Measurements from ENCODE around the gene PPIF.
A peak's percentile ranks its signal among the peaks of the same experiment; 100 is the strongest.

PPIF gene

GRCh38 chr10:79347226-79347893, at the start of gene PPIF:
PPIF (plus strand) TSS chr10:79347469; CDS start chr10:79347549, 80 bp downstream.
- peak; percentile 95 for DNase-seq

- DNase-seq: no peak
These were observed 48.6 kb upstream of the PPIF start for GRCh38 chr10:79298403-79299244.

- no peak for DNase-seq
These were observed 47.6 kb upstream of the PPIF start for GRCh38 chr10:79299397-79300241.

GRCh38 chr10:79300711-79301110, 46.6 kb upstream of the PPIF start:
- no peak for DNase-seq

GRCh38 chr10:79301754-79302530, 45.3 kb upstream of the PPIF start:
- DNase-seq: no peak

- DNase-seq: no peak
These were observed 43.4 kb upstream of the PPIF start for GRCh38 chr10:79303631-79304478.

GRCh38 chr10:79304479-79305087, 42.7 kb upstream of the PPIF start:
- DNase-seq: no peak

GRCh38 chr10:79305515-79305914, 41.8 kb upstream of the PPIF start:
- no peak for DNase-seq

GRCh38 chr10:79305988-79306387, 41.3 kb upstream of the PPIF start:
- no peak for DNase-seq

- DNase-seq: no peak
These were observed 40.5 kb upstream of the PPIF start for GRCh38 chr10:79306644-79307220.

- no peak for DNase-seq
These were observed 39.3 kb upstream of the PPIF start for GRCh38 chr10:79308016-79308415.

- no peak for DNase-seq
These were observed 38.2 kb upstream of the PPIF start for GRCh38 chr10:79308969-79309665.

- no peak for DNase-seq
These were observed 36.9 kb upstream of the PPIF start for GRCh38 chr10:79310200-79310865.

GRCh38 chr10:79310911-79311573, 36.2 kb upstream of the PPIF start:
- no peak for DNase-seq

- DNase-seq: no peak
These were observed 35.5 kb upstream of the PPIF start for GRCh38 chr10:79311581-79312407.

- DNase-seq: no peak
These were observed 34.6 kb upstream of the PPIF start for GRCh38 chr10:79312601-79313187.

- DNase-seq: no peak
These were observed 33.9 kb upstream of the PPIF start for GRCh38 chr10:79313320-79313719.

Measured in eye (tissue), 1 donor.